ENCODE data around the gene RNF225.

- TF ChIP-seq MAX (IDR thresholded peaks at IDR 0.05; ENCODE audit: insufficient read depth, insufficient read length) = no peak
- TF ChIP-seq CTCF (IDR thresholded peaks at IDR 0.05; ENCODE audit: extremely low read depth in 1 of 2, insufficient read depth in 1 of 2, low read depth in 1 of 2, low read length in 2 of 2) = no peak
- TF ChIP-seq POLR2A (IDR thresholded peaks at IDR 0.05; ENCODE audit: low read depth, low read length) = no peak
- no peak for TF ChIP-seq POLR2AphosphoS5 (IDR thresholded peaks at IDR 0.05; ENCODE audit: insufficient read depth, low read depth, low read length)
- no peak for TF ChIP-seq FOS (IDR thresholded peaks at IDR 0.05; ENCODE audit: borderline replicate concordance, insufficient read depth, low read length)
- no peak for TF ChIP-seq MYC (IDR thresholded peaks at IDR 0.05; ENCODE audit: low read depth, low read length)
- TF ChIP-seq EZH2 (IDR thresholded peaks at IDR 0.05; ENCODE audit: borderline replicate concordance, low read depth, low read length, severe bottlenecking) = no peak
These were observed 4.4 kb downstream of the RNF225 start for GRCh38 chr19:58399903-58400302.

All from endothelial cell of umbilical vein (primary cell).